ENCODE results near the gene KCTD17. TPM values are rescaled to one million over a fixed set of nuclear protein-coding genes. Genes with fewer than 3 reads are reported as not detected.

The KCTD17 gene
- total and polyA plus RNA-seq, 2 of the 4 experiments (the other 2 are of a cell fraction) = 28.3 to 37.3 TPM

DNA sequence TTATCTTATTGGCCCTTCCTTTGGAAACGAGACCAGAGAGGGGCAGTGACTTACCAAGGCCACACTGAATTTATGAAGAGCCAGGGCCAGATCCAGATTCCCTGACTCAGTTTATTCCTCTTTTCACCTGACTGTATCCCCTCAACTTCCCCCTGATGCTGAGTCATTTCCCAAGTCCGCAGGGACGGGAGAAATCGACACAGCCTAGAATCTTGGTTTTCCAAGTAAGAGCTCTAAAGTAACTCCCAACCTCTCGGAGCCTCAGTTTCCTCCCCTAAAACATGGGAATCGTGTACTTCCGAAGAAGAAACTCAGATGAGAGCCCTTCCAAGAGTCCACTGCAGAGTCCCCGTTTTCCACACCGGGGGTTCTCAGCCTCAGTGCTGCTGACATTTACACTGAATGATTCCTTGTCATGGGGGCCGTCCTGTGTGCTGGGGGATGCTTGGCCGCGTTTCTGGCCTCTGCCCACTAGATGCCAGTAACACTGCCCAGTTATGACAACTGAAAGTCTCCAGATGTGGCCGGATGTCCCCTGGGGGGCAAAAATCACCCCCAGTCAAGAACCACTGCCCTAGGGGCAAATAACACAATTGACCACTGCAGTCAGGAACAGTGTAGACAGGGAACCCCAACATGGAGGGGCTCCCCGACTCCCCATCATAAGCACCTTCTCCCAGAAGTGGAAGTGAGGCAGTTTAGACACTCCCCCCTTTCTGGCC, 20.8 kb upstream of the KCTD17 start:
- ATAC-seq (ENCODE audit: low read depth) = no peak
- CTCF ChIA-PET = no interaction called here
- 77% methylated on average over 10 of the region's 14 CpGs; no CpG with 5 or more reads in 1 of the 2 experiments for WGBS, 2 experiments (ENCODE audit: extremely low coverage in 2 of 2, insufficient read length in 1 of 2)

More for the DNA sequence above, 20.8 kb upstream of the KCTD17 start:
- Histone ChIP-seq H3K14ac (replicated peaks; ENCODE audit: low read depth, low read length) (no peak overlapping the region), H3K36me3 (ENCODE audit: control insufficient read depth, insufficient read depth, low read length) (peaks cover 30% of the 10 kb centered on the region), H2BK5ac (ENCODE audit: low read depth, low read length, poor library complexity, severe bottlenecking) (no peak overlapping the region), H4K91ac (ENCODE audit: insufficient read depth, low read depth, low read length) (no peak overlapping the region), H3K9me3 (ENCODE audit: control insufficient read depth, insufficient read depth, low read length) (no peaks in the 10 kb centered on the region), H2AK9ac (replicated peaks; ENCODE audit: low read depth, low read length, poor library complexity) (no peak overlapping the region), H3K79me1 (ENCODE audit: low read depth in 1 of 2, low read length in 2 of 2) (peaks cover 0 to 9% of the 10 kb centered on the region in 2 experiments; a peak in 2 of 4 replicates), H2AK5ac (ENCODE audit: low read depth, low read length) (no peak overlapping the region), H3K9ac (ENCODE audit: low read depth, low read length) (no peak overlapping the region), H3K27ac (ENCODE audit: insufficient read depth, low read length) (no peak overlapping the region), H3K9me1 (ENCODE audit: insufficient read depth, low read length) (peaks cover 9% of the 10 kb centered on the region; the same call in 1 of the 2 replicates), H3K27me3 (ENCODE audit: control insufficient read depth, insufficient read depth, low read length) (peaks cover 5% of the 10 kb centered on the region), H3K56ac (ENCODE audit: extremely low read depth, insufficient read depth, low read length) (no peak overlapping the region), H3K18ac (ENCODE audit: low read depth, low read length) (no peak overlapping the region), H2BK20ac (ENCODE audit: low read depth, low read length) (no peak overlapping the region), H3K4ac (ENCODE audit: low read depth, low read length) (no peak overlapping the region), H3K23ac (ENCODE audit: low read depth, low read length) (no peak overlapping the region), H2AFZ (replicated peaks; ENCODE audit: low read length, poor library complexity) (no peak overlapping the region), H4K20me1 (ENCODE audit: insufficient read depth, low read length) (peaks cover 8% of the 10 kb centered on the region; the same call in 1 of the 2 replicates), H4K5ac (ENCODE audit: low read depth, low read length) (no peak overlapping the region), H3K4me2 (ENCODE audit: low read depth, low read length) (no peak overlapping the region), H2BK120ac (ENCODE audit: low read depth, low read length) (no peak overlapping the region), H3K4me1 (ENCODE audit: control insufficient read depth, insufficient read depth, low read length) (no peaks in the 10 kb centered on the region; the same call in 1 of the 2 replicates), H3K4me3 (ENCODE audit: insufficient read depth, low read depth, low read length) (no peak overlapping the region), H2BK15ac (ENCODE audit: low read depth, low read length) (no peak overlapping the region), H4K8ac (ENCODE audit: low read depth in 2 of 2, low read length in 2 of 2) (no peak overlapping the region)
- BruUV-seq (replicated peaks) = no TSS peak
- TF ChIP-seq MAFK (IDR thresholded peaks at IDR 0.05; ENCODE audit: low read depth, low read length) (no peak), NFE2L2 (IDR thresholded peaks at IDR 0.05; ENCODE audit: low read depth, low read length) (no peak), RAD21 (IDR thresholded peaks at IDR 0.05; ENCODE audit: low read length) (no peak), FOS (IDR thresholded peaks at IDR 0.05; ENCODE audit: low read depth, low read length) (no peak), RCOR1 (IDR thresholded peaks at IDR 0.05; ENCODE audit: insufficient replicate concordance, low read length) (no peak), RFX5 (IDR thresholded peaks at IDR 0.05; ENCODE audit: low read depth, low read length) (no peak), POLR2A (IDR thresholded peaks at IDR 0.05; ENCODE audit: low read depth, low read length) (no peak), CEBPB (IDR thresholded peaks at IDR 0.05; ENCODE audit: low read depth, low read length) (no peak), SMC3 (IDR thresholded peaks at IDR 0.05; ENCODE audit: low read depth, low read length) (no peak), MAZ (IDR thresholded peaks at IDR 0.05; ENCODE audit: borderline replicate concordance, low read depth, low read length) (no peak), MXI1 (IDR thresholded peaks at IDR 0.05; ENCODE audit: borderline replicate concordance, low read depth, low read length) (no peak), CHD1 (IDR thresholded peaks at IDR 0.05; ENCODE audit: low read depth, low read length) (no peak), BHLHE40 (IDR thresholded peaks at IDR 0.05; ENCODE audit: low read depth, low read length) (no peak)
- TF ChIP-seq, protein P1, sequence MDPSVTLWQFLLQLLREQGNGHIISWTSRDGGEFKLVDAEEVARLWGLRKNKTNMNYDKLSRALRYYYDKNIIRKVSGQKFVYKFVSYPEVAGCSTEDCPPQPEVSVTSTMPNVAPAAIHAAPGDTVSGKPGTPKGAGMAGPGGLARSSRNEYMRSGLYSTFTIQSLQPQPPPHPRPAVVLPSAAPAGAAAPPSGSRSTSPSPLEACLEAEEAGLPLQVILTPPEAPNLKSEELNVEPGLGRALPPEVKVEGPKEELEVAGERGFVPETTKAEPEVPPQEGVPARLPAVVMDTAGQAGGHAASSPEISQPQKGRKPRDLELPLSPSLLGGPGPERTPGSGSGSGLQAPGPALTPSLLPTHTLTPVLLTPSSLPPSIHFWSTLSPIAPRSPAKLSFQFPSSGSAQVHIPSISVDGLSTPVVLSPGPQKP (IDR thresholded peaks at IDR 0.05; ENCODE audit: borderline replicate concordance, low read depth, low read length) = no peak
- TF ChIP-seq, protein P2, sequence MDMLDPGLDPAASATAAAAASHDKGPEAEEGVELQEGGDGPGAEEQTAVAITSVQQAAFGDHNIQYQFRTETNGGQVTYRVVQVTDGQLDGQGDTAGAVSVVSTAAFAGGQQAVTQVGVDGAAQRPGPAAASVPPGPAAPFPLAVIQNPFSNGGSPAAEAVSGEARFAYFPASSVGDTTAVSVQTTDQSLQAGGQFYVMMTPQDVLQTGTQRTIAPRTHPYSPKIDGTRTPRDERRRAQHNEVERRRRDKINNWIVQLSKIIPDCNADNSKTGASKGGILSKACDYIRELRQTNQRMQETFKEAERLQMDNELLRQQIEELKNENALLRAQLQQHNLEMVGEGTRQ (IDR thresholded peaks at IDR 0.05; ENCODE audit: low read depth, low read length) = no peak
- TF ChIP-seq, protein P3, sequence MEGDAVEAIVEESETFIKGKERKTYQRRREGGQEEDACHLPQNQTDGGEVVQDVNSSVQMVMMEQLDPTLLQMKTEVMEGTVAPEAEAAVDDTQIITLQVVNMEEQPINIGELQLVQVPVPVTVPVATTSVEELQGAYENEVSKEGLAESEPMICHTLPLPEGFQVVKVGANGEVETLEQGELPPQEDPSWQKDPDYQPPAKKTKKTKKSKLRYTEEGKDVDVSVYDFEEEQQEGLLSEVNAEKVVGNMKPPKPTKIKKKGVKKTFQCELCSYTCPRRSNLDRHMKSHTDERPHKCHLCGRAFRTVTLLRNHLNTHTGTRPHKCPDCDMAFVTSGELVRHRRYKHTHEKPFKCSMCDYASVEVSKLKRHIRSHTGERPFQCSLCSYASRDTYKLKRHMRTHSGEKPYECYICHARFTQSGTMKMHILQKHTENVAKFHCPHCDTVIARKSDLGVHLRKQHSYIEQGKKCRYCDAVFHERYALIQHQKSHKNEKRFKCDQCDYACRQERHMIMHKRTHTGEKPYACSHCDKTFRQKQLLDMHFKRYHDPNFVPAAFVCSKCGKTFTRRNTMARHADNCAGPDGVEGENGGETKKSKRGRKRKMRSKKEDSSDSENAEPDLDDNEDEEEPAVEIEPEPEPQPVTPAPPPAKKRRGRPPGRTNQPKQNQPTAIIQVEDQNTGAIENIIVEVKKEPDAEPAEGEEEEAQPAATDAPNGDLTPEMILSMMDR (conservative IDR thresholded peaks at IDR 0.05; ENCODE audit: low read depth, low read length) = no peak; the same call in 1 of the 2 replicates
- POLR2A ChIA-PET (ENCODE audit: unreplicated experiment) = no interaction called here
- dilution Hi-C loops (cut with HindIII; ENCODE audit: low sequenced_read_pairs, unreplicated experiment) = no loop called here
- DNase-seq = no peak
- in situ Hi-C loops (cut with MboI; ENCODE audit: low sequenced_read_pairs) = no loop called here
- intact Hi-C loops (cut with micrococcal nuclease) = no loop called here

Data from IMR-90 (cell line).